ENCODE data around the gene EMC10.

The EMC10 gene

DNA sequence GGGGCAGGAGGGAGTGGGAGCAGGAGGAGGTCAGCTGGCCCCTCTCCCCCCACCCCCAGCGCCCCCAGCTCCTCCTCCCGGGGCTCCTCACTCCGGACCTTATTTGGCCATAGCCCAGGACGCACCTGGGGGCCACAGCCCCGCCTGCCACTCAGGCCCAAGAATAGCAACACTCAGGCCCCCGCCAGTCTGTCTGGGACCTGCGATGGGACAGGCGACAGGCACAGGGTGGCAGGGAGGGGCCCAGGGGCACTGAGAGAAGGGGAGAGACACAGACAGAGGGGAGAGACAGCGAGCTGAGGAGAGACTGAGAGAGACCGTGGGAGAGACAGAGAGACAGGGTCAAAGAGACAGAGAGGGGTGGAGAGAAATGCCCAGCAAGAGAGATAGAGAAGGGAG lies 24.4 kb downstream of the EMC10 start:
- no peak for DNase-seq (ENCODE audit: extremely low read depth, low read depth)
- TF ChIP-seq, protein P1, sequence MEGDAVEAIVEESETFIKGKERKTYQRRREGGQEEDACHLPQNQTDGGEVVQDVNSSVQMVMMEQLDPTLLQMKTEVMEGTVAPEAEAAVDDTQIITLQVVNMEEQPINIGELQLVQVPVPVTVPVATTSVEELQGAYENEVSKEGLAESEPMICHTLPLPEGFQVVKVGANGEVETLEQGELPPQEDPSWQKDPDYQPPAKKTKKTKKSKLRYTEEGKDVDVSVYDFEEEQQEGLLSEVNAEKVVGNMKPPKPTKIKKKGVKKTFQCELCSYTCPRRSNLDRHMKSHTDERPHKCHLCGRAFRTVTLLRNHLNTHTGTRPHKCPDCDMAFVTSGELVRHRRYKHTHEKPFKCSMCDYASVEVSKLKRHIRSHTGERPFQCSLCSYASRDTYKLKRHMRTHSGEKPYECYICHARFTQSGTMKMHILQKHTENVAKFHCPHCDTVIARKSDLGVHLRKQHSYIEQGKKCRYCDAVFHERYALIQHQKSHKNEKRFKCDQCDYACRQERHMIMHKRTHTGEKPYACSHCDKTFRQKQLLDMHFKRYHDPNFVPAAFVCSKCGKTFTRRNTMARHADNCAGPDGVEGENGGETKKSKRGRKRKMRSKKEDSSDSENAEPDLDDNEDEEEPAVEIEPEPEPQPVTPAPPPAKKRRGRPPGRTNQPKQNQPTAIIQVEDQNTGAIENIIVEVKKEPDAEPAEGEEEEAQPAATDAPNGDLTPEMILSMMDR (IDR thresholded peaks at IDR 0.05; ENCODE audit: low read depth, low read length): no peak

DNA sequence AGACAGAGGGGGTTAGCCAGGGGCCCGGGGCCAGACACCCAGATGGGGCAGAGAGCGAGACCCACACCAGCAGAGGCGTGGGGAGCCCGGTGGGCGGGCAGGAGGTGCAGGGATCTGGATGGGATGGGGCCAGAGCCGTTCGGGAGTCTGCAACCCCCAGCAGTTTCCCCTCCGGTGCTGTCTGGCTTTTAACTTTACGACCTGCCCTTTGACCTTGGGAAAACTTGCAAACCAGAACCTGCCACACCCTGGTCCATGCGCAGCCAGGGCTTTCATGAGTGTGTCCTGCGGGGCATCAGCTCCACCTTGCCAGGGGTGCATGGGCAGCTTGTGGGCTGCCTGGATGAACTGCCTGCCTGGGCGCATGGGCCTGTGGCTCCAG lies 24.9 kb downstream of the EMC10 start:
- TF ChIP-seq, protein P1 (IDR thresholded peaks at IDR 0.05; ENCODE audit: low read depth, low read length): no peak
- DNase-seq (ENCODE audit: extremely low read depth, low read depth): no peak

GRCh38 chr19:50501568-50502475 lies 25.5 kb downstream of the EMC10 start:
- DNase-seq (ENCODE audit: extremely low read depth, low read depth): no peak
- TF ChIP-seq, protein P1 (IDR thresholded peaks at IDR 0.05; ENCODE audit: low read depth, low read length): no peak

DNA sequence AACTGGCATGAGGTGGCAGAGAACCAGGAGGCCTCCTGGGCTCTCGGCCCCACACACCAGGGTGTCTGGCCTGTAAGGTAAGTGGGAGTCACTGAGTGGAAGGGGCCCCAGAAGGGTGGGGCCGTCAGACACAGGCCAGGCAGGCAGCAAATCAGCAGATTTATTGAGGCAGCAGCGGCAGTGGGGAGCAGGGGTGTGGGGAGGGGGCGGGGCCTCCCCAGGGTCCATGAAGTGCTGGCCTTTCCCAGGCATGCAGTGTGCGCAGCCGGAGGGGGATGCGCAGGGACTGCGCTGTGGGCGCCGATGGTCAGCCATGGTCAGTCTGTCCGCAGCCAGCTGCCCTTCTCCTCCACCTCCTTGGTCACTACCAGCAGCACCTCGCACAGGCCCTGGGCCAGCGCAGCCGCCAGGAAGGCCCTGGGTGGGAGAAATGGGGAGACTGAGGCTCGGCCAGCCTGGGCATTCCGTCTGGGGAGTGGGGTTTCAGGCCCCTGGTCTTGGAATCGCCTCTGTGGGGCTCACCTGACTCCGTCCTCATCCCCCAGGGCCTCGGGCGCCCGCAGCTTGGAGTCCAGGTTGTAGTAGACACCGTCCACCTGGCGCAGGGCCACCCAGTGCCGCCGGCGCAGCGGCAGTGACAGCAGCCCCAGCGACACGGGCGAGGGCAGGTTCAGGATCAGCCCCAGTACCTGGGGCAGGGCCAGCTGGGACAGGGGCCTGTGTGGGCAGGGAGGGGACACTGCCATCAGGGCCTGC lies 29.7 kb downstream of the EMC10 start:
- TF ChIP-seq, protein P1 (IDR thresholded peaks at IDR 0.05; ENCODE audit: low read depth, low read length): no peak
- no peak for DNase-seq (ENCODE audit: extremely low read depth, low read depth)

DNA sequence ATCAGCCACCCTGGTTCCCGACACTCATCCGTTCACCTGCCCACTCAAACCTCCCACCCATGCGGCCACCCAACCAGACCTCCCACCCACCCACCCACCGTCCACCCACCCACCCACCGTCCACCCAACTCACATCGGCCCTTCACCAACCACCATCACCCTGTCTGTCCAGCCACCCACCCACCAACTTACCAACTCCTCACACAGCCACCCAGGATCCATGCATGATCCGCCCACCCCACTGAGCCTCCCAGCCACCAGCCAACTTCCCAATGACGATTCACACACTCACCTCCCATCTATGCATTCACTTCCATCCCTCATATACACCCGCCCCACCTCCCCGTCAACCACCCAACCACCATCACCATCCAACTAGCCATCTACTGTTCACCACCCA lies 30.4 kb downstream of the EMC10 start:
- TF ChIP-seq, protein P1 (IDR thresholded peaks at IDR 0.05; ENCODE audit: low read depth, low read length): no peak
- DNase-seq (ENCODE audit: extremely low read depth, low read depth): no peak

DNA sequence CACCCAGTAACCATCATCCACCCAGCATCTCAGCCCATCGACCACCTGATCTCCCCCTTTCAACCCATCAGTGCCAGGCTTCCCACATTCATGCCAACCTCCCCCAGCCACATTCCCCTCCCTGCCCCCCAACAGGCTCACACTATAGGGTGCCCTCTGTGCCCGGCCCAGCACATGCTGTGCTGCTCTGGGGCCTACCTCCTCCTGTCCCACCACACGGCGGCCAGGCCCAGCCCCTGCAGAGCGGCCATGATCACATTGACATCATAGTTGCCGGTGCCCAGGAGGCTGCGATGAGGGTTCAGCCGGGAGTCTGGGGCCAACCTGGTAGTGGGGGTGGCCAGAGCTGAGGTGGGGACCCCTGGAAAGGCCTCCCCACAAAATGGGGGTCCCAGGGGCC lies 31.1 kb downstream of the EMC10 start:
- TF ChIP-seq, protein P1 (IDR thresholded peaks at IDR 0.05; ENCODE audit: low read depth, low read length): no peak
- DNase-seq (ENCODE audit: extremely low read depth, low read depth): no peak

DNA sequence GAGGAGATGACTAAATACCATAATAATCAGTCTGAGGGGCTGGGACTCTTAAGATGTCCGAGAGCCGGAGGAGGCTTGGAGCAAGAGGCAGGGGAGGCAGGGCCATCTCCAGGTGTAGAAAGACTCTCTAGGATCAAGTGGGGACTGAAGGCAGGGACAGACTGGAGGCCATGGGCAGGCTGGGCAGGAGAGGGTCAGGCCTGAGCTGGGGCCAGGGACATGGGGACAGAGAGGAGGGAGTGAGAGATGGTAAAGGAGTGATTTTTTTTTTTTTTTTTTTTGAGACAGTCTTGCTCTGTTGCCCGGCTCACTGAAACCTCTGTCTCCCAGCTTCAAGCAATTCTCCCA lies 32.5 kb downstream of the EMC10 start:
- TF ChIP-seq, protein P1 (IDR thresholded peaks at IDR 0.05; ENCODE audit: low read depth, low read length): no peak
- no peak for DNase-seq (ENCODE audit: extremely low read depth, low read depth)
